AG09309 (cell line): ENCODE results near the gene TBC1D10A.
"Not testable (repeated sequence)": the region's sequence is repeated elsewhere in the genome, so short reads cannot be mapped to it uniquely, and the experiment has no call there.

Experiments used
- DNase-seq: peaks from one replicate; pipeline ENCODE4 v3.0.0-alpha.2; 2010; ENCODE audit warnings: low read depth
- H3K4me3 ChIP-seq: 2 replicates; pipeline ENCODE4 v1.5.1; 2011; ENCODE audit warnings: mild to moderate bottlenecking, low read depth, low read length, moderate library complexity; ENCODE audit not compliant: control insufficient read depth
- TF ChIP-seq, protein P1 (sequence below): IDR thresholded peaks from 2 replicates; pipeline ENCODE4 v1.5.1; 2011; ENCODE audit warnings: mild to moderate bottlenecking, low read depth, low read length, inconsistent platforms; ENCODE audit not compliant: insufficient read depth, control insufficient read depth; ENCODE audit errors: missing control alignments

TBC1D10A gene

DNA sequence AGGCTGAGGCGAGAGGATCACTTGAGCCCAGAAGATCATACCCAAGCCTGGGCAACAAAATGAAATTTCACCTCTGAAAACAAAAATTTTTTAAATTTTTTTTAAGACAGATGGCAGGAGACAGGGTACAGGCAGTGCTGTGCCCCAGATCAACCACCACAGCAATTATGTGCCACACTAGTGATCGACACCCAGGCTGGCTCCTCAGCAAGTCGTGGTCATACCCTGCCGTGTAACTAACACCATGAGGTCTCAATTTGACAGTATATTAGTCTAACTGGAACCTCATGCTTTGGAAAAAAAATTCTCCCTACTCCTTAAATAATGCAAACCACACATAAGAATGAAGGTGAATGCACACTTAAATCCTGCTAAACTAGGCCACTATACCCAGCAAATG lies 21.7 kb upstream of the TBC1D10A start:
- no peak for DNase-seq
- H3K4me3 ChIP-seq: no peak overlapping the region
- TF ChIP-seq, protein P1, sequence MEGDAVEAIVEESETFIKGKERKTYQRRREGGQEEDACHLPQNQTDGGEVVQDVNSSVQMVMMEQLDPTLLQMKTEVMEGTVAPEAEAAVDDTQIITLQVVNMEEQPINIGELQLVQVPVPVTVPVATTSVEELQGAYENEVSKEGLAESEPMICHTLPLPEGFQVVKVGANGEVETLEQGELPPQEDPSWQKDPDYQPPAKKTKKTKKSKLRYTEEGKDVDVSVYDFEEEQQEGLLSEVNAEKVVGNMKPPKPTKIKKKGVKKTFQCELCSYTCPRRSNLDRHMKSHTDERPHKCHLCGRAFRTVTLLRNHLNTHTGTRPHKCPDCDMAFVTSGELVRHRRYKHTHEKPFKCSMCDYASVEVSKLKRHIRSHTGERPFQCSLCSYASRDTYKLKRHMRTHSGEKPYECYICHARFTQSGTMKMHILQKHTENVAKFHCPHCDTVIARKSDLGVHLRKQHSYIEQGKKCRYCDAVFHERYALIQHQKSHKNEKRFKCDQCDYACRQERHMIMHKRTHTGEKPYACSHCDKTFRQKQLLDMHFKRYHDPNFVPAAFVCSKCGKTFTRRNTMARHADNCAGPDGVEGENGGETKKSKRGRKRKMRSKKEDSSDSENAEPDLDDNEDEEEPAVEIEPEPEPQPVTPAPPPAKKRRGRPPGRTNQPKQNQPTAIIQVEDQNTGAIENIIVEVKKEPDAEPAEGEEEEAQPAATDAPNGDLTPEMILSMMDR: no peak

DNA sequence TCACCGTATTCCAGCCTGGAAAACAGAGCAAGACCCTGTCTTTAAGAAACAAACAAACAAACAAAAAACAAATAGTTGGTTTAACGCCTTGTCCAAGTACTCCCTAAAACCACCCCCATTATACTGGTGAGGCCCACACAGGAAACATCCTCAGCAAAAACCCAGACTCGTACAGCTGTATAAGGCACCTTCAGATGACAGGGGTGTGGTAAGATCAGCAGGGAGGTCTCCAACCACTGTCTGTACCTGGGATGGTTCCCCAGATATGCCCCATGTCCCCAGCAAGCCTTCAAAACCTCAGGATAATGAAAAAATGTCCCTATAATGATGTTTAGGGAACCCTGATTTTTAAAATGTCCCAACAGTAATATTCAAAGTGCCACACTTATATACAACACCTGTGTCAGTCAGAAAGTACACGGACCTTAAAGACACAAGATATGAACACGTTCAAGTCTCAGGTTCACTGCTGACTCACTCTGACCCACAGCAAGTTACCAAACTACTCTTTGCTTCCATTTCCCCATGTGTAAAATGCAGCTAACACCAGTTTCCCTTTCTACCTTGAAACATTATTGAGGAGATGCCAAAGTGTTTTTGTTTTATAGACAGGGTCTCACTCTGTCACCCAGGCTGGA lies 20.6 kb upstream of the TBC1D10A start:
- no peak for DNase-seq
- H3K4me3 ChIP-seq: no peak overlapping the region
- TF ChIP-seq, protein P1: no peak

GRCh38 chr22:30344447-30345200 lies 17.9 kb upstream of the TBC1D10A start:
- no peak for DNase-seq
- TF ChIP-seq, protein P1: no peak
- no peak overlapping the region for H3K4me3 ChIP-seq

GRCh38 chr22:30340911-30341685 lies 14.4 kb upstream of the TBC1D10A start:
- TF ChIP-seq, protein P1: no peak
- DNase-seq: no peak
- no peak overlapping the region for H3K4me3 ChIP-seq

DNA sequence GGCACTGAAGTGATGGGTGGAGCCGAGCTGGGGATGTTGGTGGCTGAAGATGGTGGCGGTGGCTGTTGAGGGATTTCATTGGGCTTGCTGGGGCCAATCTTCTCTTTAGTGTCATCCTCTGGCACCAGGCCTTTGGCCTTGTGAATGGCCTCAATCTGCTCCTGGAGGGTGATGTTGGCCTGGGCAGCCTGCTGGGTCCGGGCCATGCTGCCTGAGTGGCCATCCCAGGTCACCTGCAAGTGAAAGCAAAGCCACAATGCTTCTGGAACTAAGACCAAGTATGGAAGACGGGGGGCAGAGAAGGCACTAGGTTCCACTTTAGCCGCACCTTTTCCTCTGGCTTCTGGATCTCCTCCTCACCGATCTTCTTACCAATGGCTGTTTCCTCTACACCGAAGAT lies 12.1 kb upstream of the TBC1D10A start:
- no peak for DNase-seq
- H3K4me3 ChIP-seq: no peak overlapping the region
- TF ChIP-seq, protein P1: no peak

- H3K4me3 ChIP-seq, DNase-seq: not testable (repeated sequence)
Observed at GRCh38 chr22:30338341-30338740, 11.6 kb upstream of the TBC1D10A start.

DNA sequence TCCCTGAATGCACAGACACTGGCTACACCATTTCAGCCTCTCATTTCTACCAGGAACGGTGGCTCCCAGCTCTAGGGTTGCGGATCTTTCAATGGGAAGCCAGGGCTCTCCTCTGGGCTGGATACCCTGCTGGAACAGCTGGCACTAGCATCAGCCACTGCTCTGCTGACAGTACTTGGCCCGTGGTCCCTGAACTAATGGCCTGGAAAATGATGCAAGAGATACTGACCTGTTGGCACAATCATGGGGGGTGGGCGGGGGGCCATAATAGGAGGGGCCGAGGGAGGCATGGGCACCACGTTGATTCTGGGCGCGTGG lies 10.7 kb upstream of the TBC1D10A start:
- TF ChIP-seq, protein P1: no peak
- no peak overlapping the region for H3K4me3 ChIP-seq
- DNase-seq: no peak
